ENCODE data around the gene ATXN7L1.

- TF ChIP-seq CTCF (conservative IDR thresholded peaks at IDR 0.05; ENCODE audit: low read length) (no peak), EZH2phosphoT487 (IDR thresholded peaks at IDR 0.05; ENCODE audit: borderline replicate concordance, low read depth, low read length) (no peak)
These were observed 2.3 kb downstream of the ATXN7L1 start for GRCh38 chr7:105874055-105874454.

Measured in OCI-LY7 (cell line).